Embryonic facial prominence (tissue), 1 donor: Measurements from ENCODE around the gene LPAR1.

Source experiments
- DNase-seq: peaks from one replicate; pipeline ENCODE4 v3.0.0-alpha.2; 2016; ENCODE audit errors: extremely low spot score

The LPAR1 gene

DNA sequence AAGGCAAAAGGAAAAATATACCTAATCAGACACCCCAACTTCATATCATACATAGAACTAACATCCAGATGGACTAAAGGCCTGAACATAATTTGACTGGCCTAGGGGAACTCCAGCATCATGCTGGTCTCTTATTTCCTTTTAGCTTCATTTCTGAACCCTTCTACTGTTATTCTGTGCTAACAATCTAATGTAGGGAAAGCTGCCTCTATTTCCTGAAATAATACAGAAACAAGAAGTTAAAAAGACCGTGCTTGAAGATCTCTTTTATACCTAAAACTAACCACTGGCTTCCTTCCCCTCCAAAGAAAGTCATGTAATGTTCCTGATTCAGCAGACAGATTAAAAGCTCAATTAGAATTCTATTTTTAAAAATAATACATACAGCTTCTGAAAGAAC, 36.7 kb downstream of the LPAR1 start:
- DNase-seq, result no peak

DNA sequence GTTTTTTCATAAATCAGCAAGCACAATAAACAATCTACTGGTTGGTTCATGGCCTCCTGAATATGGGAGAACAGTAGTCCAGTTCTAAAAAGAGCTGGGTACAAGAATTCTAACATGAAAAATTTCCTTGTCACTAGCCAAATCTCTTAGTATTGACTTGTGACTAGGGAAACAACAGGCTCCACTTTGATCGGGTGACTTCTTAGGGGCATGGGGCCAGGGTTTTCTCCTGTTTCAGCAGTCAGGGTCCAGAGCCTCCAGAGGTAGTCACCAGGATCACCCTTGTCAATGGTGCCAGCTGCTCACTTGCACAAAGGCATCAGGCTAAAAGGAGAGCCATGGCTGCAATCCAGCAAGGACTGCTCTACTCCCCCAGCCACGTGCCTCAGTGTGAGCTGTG, 38.1 kb downstream of the LPAR1 start:
- DNase-seq, result no peak

DNA sequence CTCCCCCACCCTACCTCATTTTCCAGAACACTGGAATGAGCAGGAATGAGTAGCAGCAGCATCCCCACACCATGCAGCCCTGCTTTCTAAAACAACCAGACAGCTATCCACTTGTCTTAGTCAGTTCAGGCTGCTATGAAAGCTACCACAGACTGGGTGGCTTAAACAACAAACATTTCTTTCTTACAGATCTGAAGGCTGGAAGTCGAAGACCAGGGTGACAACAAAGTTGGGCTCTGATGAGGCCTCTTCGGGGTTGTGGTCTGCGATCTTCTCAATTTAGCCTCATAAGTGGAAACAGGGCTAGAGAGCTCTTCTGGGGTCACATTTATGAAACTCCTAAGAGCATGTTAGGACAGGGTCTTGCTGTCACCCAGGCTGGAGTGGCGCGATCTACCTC, 38.9 kb downstream of the LPAR1 start:
- DNase-seq, result no peak

DNA sequence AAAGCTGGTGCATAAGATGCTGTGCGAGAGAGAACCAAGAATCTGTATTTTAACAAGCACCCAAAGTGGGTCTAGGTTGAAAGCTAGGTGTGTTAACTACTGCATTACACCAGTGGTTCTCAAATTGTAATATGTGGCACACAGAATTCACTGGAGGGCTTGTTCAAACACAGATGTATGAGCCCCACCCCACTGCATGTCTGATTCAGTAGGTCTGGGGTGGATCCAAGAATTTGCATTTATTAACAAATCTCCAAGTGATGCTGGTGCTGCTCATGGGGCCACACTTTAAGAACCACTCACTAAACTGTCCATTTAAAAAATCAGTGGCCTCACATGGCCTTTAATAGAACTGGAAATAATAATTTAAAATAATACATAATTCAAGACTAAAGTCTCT, 40.4 kb downstream of the LPAR1 start:
- DNase-seq, result no peak

DNA sequence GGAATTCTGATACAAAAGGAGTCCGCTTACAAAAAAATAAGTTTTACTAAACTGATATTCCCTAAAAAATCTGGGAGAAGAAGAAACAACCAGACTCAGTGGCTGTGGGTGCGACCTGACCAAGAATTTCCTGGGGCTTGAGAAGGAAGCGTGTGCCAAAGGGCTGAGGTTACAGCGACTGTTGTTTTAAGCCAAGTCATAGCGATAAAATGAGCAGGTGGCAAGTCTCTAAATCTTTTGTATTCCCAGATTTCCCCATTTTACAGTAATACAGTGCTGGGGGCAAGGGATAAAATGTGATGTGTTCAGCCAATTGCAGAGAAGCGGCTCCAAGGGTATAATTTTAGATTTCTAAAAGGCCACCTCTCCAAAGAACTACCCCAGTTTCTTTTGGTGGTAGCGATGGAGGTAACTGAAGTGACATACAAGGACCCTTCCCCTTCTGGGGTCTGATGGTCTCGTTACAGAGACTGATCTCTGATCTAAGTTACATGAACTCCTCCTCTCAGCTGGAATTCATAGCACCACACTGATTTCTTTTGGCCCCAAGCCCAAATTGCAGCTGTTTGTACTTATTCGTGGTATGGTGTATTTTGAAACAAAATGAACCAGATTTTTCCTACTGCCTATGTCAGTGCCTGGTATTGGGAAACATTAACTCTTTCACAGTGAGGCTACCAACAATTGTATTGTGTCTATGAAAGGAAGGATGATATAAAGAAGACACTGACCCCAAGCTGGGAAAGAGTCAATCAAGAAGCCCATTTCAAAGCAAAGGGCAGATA, 41.6 kb downstream of the LPAR1 start:
- DNase-seq, result no peak

DNA sequence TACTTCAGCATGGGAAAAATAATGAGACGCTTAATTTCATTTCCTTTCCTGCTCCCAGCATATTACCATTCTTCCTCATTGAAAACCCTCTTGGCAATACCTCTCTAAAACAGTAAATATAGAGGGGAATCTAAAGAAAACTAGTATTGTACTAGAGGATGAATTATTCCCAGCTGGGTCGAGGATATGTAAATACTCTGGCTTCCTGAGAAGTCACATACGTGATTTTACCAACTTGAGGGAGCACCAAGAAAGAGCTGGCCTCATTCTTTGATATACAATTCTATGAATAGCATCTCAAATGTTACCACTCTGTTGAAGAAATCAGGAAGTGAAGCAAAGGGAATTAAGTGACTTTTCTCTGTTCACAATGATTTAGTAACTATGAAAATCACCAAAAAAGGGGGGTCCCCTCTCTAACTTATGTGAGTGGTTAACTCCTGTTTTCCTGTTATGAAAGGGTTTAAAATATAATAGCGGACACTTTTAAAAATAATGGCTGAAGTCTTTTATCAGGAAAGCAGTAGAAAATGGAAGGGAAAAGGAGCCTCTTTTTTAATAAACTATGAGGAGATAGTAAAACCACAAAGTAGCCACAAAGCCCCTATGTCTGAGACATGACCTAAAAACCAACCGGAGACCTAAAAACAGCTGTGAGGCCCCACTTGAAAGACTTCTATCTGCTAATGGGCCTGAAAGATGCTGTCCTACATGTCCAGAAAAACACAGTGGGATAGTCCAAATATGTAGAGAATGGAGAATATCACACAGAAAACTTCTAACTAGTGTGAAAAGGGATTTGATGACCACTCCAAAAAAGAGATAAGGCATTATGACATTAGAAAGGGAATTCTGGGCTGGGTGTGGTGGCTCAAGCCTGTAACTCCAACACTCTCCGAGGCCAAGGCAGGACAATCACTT, 42.6 kb downstream of the LPAR1 start:
- no peak for DNase-seq

DNA sequence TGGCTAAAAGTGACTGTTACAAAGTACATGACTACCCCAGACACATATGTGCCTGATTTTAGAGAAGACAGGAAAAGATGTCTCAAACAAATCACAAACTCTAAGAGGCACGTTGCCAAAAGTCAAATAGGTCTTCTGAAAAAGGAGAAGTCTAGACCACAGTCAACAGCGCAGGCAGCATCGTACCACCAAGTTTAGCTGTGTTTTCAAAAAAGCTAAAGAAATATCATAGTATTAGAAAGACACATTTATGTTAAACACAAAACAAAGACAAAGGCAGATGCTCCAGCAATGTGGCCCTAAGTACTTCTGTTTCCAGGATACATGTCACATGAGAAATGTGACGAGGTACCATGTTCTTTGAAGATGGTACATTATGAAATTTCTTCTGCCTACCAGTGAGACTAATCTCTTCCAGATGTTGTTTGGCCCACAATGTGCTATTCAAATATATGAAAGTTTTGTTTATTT, 43.5 kb downstream of the LPAR1 start:
- no peak for DNase-seq

DNA sequence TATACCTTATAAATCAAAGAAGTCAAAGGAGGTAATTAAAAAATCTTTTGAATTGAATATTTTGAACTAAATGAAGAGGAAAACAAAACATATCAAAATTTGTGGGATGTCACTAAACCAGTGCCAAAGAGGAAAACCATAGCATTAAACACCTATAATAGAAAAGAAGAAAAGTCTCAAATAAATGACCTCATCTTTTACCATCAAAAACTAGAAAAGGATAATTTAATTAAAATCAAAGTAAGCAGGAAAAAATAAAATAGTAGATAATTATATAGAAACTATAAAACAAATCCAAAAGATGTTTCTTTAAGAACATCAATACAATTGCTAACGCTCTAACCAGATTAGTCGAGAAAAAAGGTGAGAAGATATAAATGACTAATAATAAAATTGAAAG, 47.8 kb downstream of the LPAR1 start:
- no peak for DNase-seq

DNA sequence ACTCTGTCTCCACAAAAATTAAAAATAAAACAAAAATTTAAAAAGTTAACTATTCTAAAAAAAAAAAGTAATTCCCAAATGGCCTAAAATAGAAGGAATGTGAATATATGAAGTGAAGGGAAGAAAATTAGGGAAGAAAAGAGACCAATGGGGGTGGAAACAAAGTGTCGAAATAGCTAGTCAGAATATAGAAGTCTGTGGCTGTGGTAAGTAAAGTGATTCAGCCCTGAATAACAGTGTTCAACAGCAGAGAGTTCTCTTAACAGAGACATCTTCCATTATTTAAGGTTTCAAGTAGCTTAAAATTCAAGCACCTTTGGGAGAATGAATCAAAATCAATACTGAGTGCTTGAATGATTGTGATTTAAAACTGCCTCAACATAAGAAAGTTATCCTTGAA, 51.7 kb downstream of the LPAR1 start:
- DNase-seq, result no peak

DNA sequence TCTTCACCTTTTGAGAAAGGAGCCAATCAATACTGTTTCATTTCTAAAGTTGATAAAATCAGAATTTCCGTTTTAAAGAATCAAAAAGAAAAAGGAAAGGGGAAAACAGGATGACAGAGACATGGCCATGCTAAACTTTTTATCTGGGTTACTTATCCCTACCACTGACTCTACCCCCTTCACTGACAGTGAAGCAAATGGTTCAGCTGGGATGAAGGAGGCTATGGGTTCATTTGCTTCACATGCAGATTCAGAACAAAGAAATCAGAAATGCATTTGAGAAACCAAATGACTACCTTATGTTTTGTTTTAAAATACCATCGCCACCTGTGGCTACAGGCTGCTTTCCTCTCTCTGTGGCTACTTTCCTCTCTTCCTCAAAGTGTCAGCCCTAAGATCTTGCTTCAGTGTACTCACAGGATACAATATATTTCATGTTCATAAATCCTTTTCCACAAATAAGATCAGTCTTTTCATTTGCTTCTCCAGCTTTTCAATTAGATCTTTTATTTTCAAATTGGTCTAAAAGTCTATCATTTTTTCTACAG, 53.3 kb downstream of the LPAR1 start:
- no peak for DNase-seq

DNA sequence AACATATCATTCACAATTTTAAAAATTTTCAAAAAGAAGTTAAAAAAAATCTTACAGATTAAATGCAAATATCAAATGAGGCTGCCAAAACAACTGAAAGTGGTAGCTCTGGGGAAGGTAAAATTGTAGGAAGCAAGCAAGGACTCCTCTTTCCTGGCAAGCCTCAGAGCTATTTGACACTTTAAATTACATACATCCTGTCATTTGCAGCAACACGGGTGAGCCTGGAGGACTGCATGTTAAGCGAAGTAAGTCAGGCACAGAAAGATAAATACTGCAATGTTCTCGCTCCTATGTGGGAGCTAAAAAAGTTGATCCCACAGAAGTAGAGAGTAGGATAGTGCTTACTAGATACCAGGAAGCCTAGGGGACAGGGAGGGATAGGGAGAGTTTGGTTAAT, 58.0 kb downstream of the LPAR1 start:
- DNase-seq, result no peak

DNA sequence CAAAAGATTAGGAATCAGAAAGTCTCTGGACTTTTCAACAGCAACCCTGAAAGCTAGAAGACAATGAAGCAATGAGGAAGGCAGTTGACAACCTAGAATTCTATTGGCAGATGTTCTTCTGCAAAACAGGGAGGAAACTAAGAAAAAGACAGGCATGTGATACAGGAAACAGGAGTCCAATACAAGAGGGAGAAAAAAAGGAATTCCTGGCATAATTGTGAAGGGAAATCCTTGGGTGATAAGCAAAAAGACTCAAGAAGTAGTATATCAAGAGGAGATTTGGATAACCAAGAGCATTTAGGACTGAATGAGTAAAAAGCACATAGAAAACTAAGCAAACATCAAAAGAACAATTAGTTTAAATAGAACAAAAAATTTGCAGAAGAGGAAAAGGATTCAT, 58.6 kb downstream of the LPAR1 start:
- no peak for DNase-seq

DNA sequence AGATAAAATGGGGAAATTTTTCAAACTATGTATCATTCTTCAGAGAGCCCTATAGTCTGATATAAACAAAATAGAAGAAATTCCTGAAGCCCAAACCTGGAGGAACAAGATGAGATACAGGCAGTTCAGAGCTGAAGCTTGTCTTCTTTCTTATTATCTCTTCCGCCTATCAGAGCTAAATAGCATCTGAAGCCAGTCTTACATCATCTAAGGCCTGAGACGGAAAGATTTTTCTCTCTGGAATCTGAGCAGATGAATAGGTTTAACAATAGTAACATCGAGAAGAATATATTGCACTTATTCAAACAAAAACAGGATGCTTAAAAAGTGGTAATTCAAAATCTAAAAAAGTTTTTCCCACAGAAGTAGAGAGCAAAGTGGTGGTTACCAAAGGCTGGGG, 59.8 kb downstream of the LPAR1 start:
- no peak for DNase-seq

DNA sequence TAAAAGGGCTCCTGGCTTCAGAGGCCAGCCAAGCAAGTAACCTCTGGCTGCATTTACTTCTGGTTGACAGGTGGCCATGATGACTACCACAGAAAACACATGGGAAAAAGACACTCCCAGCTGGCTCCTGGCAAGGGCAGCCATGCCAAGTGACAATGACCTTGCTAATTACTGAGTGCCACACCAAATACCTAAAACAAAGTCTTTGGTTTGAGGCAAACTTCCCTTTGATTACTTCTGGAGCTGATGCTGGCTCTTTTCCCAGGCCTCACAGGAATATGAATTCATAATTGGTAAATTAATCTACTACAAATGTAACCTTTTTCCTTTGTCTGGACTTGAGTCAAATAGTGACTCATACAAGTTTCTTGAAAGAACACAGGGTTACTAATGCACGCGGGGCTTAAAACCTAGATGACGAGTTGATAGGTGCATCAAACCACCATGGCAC, 61.0 kb downstream of the LPAR1 start:
- no peak for DNase-seq

DNA sequence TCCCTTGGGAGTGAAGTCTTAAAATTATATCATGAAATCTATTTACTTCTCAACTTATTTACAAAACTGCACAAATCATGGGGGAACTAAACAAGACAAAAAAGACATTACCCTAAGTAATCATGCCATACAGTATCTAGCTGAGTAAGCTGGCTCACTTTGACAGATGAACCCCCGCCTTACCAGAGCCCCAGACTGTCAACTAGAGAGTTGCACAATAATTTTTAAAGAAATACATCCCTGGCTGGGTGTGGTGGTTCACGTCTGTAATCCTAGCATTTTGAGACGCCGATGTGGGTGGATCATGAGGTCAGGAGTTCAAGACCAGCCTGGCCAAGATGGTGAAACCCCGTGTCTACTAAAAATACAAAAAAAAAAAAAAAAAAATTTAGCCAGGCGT, 62.3 kb downstream of the LPAR1 start:
- DNase-seq, result no peak

DNA sequence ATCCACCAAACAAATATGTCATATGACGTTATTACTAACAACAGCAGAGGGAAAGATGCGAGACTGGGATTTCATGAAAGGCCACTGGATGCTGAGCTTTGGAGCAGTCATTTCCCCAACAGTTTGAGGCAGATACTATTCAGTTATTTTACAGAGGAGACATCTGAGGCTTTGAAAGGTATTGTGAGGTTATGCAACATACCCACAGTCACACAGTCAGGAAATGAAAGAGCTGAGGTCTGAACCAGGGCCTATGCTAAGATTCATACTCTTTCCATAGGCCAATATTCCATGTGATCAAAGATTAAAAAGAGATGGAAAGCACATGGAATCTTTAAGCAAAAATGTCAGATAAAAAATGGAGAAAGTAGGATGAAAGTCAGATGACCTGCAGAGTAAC, 63.0 kb downstream of the LPAR1 start:
- DNase-seq, result no peak

DNA sequence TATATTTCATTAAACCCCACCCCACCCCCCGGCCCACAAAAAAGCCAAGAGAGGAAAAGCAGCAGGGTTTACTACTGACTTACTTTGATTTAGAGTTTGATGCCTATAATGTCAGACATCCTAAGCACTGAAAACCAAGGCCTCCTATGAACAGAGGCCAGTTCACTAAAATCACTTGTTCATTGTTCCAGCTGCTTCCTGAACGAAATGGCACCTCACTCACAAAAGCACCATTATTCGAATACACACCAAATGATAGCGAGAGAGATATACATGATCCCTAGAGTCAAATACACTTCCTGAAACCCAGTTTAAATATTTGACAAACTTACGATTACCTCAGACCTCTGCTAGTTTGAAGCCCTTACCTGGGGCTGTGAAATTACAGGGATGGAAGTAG, 66.6 kb downstream of the LPAR1 start:
- no peak for DNase-seq

DNA sequence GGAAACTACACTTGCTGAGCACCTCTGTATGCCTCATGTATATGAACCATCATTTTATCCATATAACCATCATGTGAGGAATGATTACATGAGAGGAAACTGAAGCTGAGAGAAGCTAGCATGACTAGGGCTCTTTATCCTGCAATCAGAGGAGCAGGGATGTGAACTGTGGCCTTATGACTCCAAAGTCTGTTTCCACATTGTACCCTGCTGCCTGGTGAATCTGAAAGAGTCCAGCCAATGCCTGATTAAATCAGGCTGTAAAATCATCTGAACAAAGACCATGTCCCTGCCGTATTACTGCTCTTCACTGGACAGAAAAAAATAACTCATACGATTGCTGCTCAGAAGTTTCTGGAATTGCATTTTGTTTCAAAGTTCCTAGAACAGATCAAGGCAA, 67.0 kb downstream of the LPAR1 start:
- no peak for DNase-seq

DNA sequence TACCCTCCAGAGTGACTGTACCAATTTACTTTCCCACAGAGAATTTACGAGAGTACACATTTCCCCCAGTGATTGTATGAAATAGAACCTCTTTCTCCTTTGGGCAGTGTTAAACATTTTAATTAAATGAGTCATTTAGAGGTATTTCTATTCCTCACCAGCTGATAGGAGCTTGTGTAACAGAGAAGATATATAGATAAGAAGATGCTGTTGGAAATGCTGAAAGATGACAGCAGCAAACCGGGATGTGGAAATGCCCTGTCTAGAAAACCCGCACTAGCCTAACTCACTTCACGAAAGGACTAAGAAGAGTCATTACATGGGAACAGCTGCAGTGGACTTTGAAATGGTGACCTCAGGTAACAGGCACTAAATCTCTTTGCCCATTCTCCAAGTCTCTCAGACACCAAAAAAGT, 68.3 kb downstream of the LPAR1 start:
- DNase-seq, result no peak

DNA sequence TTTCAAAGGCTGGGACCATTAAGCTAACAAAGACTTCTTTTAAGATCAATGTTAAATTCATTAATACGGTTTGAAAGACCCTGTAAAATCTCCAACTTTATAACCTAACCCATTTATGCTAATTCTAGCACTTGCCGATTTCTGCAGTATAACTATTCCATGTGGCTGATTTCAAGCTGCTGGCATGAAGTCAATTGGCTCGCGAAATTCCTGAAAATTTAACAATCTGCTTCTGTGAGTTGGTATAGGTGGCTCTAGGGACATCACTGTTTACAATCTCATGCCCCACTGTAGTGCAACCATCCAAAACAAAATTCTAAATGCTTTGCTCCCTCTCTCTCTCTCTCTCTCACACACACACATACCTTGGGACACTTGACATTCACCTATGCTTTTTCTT, 70.2 kb downstream of the LPAR1 start:
- no peak for DNase-seq

DNA sequence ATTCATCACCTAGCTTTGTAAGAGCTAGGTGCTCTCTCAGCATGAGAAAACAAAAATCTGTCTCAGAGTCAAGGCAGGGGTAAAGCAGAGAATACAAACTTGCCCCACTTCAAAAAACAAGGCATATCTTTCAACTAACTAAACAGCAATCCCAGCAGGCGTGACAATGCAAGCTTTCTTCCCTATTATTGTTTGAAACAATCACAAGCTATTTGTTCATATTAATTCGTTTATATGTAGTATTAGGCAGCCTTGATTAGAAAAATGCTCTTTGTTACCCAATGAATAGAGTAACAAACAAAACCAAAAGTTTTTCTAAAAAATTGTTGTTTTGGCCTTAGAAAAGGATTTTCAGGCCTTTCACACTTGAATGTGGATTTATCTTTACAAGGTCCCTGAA, 71.1 kb downstream of the LPAR1 start:
- DNase-seq, result no peak

DNA sequence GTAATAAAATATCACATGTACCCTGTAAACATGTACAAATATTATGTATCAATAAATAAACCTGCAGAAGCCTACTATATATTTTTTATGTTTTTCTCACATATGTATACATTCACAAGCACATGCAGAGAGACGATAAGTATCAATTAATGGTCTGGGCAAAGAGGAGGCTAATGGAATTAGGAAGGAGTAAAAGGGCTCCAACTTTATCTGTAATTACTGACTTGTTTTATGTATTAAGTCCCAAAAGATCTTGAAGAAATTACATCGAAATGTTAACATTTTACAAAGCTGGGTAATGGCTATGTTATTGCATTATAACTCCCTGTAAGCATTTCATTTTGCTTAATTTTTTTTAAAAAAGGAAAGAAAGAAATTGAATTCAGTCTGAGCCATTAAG, 78.0 kb downstream of the LPAR1 start:
- DNase-seq, result no peak

DNA sequence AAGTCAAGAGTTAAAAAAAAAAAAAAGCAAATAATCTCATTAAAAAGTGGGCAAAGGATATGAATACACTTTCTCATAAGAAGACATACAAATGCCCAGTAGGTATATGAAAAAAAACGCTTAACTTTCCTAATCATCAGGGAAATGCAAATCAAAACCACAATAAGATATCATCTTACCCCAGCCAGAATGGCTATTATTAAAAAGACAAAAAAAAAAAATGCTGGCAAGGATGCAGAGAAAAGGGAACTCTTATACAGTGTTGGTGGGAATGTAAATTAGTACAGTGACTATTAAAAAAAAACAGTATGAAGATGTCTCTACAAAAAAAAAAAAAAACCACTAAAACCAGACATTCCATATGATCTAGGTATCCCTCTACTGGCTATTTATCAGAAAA, 79.4 kb downstream of the LPAR1 start:
- DNase-seq, result no peak
